AG10803 (cell line): Measurements from ENCODE around the gene NKX6-1.

Source experiments
- DNase-seq: peaks from one replicate; pipeline ENCODE4 v3.0.0; 2010; ENCODE audit warnings: low read depth
- H3K4me3 ChIP-seq: 2 replicates; pipeline ENCODE4 v1.5.1; 2011; ENCODE audit warnings: mild to moderate bottlenecking, low read length, control low read depth
- TF ChIP-seq, protein P1 (sequence below): conservative IDR thresholded peaks from 2 replicates; pipeline ENCODE4 v1.5.1; 2011; ENCODE audit warnings: mild to moderate bottlenecking, low read length, control low read depth, inconsistent platforms

Gene NKX6-1

DNA sequence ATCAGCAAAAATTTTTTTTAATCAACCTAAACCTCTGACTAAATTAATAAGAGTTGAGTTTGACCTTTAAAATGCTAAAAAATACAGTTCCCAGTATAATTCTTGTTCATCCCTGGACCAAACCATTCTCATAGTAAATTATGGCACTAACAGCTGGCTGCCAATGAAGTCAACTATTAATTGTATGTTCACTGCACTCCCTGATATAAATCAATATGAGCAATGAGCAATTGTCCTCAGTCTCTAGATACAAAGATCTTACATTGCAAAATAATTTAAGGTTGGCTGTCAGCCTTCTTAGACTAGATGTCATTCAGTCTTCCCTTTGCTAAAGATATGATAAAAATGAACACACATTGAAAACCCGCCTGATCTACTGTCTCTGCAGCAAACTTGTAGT, 39.3 kb downstream of the NKX6-1 start:
- TF ChIP-seq, protein P1, sequence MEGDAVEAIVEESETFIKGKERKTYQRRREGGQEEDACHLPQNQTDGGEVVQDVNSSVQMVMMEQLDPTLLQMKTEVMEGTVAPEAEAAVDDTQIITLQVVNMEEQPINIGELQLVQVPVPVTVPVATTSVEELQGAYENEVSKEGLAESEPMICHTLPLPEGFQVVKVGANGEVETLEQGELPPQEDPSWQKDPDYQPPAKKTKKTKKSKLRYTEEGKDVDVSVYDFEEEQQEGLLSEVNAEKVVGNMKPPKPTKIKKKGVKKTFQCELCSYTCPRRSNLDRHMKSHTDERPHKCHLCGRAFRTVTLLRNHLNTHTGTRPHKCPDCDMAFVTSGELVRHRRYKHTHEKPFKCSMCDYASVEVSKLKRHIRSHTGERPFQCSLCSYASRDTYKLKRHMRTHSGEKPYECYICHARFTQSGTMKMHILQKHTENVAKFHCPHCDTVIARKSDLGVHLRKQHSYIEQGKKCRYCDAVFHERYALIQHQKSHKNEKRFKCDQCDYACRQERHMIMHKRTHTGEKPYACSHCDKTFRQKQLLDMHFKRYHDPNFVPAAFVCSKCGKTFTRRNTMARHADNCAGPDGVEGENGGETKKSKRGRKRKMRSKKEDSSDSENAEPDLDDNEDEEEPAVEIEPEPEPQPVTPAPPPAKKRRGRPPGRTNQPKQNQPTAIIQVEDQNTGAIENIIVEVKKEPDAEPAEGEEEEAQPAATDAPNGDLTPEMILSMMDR, result no peak
- no peak overlapping the region for H3K4me3 ChIP-seq
- DNase-seq, result no peak

DNA sequence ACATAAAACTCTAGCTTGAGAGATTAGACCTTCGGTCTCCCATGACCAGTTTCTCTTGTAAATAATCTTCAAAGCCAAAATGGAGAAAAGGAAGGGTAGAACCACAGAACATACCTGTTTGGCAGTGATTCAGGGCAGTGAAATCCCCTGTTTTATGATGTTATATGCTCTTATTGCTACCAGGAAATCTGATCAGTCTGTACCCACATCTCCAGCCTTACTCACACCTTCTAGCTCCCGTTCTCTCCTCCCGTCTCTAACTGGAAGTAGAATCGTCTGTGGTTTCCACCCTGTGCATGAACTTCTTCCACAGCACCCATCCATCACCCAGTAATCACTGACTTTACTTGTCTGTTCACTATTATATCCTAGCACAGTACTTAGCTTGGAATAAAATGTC, 42.9 kb downstream of the NKX6-1 start:
- H3K4me3 ChIP-seq, result no peak overlapping the region
- DNase-seq, result no peak
- TF ChIP-seq, protein P1, result no peak

DNA sequence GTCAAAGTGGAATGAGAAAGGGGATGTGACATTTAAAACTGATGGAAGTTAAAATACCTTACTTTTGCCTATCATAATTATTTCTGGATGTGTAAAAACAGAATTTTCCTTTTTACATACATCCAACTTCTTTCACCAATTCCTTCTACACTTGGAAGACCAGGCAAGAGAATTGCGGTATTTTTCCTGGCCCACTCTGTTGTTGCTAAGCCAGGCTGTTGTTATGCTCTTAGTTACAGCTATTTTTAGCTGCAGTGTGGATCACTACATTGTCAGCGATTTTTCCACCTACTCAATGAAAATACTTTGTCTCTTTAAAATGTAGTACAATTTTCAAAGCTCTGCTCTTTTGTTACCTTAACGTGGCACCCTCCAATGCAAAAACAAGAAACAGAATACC, 43.4 kb downstream of the NKX6-1 start:
- TF ChIP-seq, protein P1, result no peak
- DNase-seq, result no peak
- no peak overlapping the region for H3K4me3 ChIP-seq

DNA sequence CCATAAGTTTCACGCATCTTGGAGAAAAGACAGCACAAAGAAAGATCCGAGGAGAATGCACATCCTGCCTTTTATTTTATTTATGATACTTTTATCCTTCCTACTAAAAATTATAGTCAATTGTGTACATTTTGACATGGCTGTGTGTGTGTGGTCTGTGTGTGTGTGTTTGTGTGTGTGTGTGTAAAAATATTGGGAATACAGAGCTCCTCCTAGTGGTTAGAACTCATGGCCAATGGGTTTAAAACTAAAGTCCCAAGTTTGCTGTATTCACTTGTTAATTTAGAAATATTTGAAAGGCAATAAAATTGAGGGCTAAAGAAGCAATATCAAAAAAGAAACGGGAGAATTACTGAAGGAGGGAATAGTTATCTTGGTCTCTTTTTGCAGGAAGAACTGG, 47.5 kb downstream of the NKX6-1 start:
- TF ChIP-seq, protein P1, result peak; percentile 57
- no peak overlapping the region for H3K4me3 ChIP-seq

DNA sequence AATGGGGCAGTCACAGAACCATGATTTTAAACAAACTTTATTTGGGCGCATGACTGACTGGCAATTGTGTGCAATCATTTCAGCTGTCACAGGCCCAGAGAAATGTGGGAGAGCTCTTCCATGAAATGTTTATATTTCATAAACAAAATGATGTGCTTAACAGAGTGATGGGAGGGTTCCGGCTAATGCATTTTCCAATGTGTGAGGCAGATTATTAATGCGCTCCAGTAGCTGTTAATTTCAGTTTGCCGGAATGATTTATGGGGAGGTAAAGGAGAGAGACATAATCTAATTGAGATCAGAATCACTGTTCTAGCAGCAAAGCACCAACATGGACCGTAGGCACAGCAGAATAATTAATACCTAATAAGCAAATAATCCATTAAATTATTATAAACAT, 55.6 kb downstream of the NKX6-1 start:
- H3K4me3 ChIP-seq, result no peak overlapping the region
- TF ChIP-seq, protein P1, result no peak
- DNase-seq, result no peak

More for the DNA sequence above, 47.5 kb downstream of the NKX6-1 start:
- DNase-seq, result peak; percentile 7

DNA sequence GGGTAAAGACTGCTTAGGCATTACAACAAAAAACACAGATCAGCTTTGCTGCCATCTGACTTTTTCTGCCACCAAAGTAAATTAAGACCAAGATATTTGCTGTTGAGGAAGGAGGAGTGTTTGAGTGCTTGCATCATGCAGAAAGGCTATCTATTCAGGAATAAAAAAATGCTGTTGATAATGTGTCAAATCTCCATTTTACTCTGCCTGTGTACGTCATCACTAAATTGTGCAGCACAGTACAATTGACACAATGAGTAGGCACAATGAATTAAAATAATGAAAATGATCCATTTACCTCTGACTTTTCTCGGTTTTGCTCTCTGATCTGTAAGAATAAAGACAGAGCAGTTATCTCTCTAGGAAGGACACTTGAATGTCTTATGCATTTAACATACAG, 56.3 kb downstream of the NKX6-1 start:
- no peak overlapping the region for H3K4me3 ChIP-seq
- TF ChIP-seq, protein P1, result no peak
- no peak for DNase-seq
